GM21529 (cell line): ENCODE data around the gene DCUN1D2.
A peak's percentile ranks its signal among the peaks of the same experiment; 100 is the strongest.

ENCODE experiments used
- ATAC-seq: cut with Tn5 transposase; IDR thresholded peaks from one replicate; pipeline ENCODE4 v1.9.1; 2021; ENCODE audit not compliant: unreplicated experiment

DCUN1D2 gene

DNA sequence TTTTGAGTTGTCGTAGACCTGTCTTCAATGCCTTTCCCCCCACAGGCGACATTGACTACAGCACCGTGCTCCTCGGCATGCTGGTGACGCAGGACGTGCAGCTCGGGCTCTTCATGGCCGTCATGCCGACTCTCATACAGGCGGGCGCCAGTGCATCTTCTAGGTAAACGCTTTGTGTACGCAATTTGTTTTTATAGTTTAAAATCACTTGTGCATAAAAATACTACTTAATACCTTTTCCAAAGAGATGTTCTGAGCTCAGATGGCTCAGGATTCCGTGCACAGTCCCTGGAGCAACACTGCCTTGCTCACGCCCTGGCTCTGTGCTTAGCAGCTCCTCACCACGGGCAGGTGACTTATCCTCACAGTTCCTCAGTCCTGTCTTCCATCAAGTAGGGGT lies 30.1 kb upstream of the DCUN1D2 start:
- ATAC-seq, result no peak

DNA sequence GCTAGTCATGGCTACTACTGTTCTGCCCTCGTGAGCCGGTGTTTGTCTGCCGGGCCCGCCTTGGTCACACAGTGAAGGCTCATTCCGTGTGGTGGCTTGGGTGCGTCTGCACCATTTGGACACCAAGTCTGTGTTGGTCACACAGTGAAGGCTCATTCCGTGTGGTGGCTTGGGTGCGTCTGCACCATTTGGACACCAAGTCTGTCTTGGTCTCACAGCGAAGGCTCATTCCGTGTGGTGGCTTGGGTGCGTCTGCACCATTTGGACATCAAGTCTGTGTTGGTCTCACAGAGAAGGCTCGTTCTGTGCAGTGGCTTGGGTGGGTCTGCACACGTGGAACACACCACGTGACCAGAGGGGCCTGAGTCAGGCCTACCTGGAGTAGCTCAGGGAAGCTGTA lies 29.0 kb upstream of the DCUN1D2 start:
- no peak for ATAC-seq

DNA sequence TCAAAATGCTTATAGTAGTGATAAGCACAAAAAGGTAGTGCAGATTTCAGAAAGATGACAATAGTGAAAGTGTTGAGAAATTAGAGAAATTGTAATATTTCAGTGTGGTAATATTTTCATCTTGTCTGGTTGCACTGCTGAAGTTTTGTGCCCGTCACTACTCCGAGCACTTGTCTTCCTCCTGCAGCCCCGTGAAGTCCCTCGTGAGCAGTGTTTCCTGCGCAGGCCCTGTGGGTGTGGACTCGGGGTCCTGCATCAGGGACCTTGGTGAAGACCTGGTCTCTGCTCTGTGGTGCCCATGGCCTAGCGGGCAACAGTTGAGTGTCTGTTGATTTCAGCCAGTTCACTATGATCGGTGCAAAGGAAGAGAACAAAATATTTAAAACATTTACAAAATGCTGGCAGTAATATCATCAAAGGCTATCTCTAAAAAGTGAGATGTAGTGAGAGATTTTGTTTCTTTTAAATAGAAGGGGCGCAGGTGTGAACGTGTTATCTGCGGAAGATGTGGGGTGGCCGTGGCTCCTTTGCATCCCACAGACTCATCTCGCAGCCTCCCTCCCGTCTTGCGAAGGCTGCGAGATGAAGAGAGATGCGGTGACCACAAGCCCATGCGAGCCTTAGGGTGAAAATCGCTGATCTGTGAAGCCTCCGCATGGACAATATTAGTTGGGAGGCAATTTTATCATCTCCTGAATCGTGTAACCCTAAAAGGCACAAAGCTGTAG lies 27.7 kb upstream of the DCUN1D2 start:
- ATAC-seq, result no peak

DNA sequence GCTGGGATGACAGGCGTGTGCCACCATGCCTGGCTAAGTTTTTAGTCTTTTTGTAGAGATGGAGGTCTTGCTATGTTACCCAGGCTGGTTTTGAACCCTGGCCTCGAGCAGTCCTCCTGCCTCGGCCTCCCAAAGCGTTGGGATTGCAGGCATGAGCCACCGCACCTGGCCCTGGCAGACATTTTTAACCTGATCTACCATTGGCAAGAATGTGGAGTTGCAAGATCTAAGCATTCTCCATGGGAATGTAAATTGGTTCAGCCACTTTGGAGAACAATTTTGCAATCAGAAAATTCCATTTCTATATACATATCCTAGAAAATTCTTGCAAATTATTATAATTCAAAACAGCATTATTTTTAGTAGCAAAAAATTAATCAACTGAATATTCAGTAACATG lies 24.3 kb upstream of the DCUN1D2 start:
- ATAC-seq, result no peak

DNA sequence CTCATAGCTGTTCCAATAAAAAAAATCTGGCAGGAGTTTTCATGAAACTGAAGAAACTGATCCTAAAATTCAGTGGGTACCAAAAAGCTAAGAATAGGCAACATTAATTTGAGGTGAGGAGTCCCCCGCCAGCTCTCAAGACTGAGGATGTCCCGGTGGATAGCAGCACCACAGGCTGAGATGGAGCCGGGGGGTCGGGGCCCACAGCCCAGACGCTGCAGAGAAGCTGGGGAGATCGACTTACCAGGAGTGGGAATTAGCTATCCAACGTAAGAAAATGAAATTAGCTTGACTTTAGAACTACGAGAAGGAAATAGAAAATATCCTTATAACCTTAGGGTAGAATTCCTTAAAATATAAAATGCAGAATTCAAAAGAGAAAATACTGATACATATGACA lies 23.2 kb upstream of the DCUN1D2 start:
- no peak for ATAC-seq

DNA sequence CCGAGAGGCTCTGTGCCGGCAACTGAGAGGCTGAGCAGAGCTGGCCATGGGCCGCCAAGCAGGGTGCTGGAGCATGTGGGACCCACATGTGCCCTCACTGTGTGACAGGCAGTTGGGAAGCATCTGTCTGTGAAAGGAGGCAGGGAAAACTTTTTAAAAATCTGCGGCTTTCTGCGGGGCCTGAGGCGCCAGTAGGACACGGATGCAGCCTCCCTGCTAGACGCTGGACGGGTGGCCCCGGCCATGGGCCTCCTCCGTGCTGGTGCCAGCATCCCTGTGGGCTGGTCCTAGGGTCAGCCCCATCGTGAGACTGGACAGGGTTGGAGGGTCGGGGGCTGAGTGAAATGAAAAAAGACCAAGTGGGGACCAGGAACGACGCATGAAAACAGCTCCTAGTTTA lies 20.9 kb upstream of the DCUN1D2 start:
- ATAC-seq, result no peak

DNA sequence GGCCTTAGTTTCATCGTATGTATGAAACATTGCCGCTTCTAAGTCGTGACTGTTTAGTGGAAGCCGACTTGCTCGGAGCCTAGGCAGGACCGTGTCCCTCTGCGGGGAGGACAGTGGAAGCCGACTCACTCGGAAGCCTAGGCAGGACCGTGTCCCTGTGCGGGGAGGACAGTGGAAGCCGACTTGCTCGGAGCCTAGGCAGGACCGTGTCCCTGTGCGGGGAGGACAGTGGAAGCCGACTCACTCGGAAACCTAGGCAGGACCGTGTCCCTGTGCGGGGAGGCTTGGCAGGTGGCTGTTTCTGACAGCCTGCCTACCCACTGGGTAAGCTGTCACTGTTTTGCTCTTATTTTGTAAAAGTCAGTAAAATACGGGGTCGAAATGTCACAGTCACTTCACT lies 20.4 kb upstream of the DCUN1D2 start:
- ATAC-seq, result no peak

DNA sequence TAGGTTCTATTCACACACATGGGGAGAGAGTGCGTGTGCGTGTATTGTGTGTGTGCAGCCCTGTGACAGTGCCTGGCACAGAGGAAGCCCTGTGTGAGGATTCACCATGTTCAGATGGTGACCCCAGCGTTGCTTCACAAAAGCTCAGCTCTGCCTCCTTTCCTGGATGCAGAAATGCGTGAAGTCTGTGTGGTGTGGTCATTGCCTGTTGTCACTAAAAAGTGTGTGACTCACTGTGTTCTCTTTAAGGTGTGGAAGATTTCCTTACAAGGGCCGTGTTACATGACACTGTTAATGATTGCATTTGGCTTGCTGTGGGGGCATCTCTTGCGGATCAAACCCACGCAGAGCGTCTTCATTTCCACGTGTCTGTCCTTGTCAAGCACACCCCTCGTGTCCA lies 19.5 kb upstream of the DCUN1D2 start:
- ATAC-seq, result no peak

DNA sequence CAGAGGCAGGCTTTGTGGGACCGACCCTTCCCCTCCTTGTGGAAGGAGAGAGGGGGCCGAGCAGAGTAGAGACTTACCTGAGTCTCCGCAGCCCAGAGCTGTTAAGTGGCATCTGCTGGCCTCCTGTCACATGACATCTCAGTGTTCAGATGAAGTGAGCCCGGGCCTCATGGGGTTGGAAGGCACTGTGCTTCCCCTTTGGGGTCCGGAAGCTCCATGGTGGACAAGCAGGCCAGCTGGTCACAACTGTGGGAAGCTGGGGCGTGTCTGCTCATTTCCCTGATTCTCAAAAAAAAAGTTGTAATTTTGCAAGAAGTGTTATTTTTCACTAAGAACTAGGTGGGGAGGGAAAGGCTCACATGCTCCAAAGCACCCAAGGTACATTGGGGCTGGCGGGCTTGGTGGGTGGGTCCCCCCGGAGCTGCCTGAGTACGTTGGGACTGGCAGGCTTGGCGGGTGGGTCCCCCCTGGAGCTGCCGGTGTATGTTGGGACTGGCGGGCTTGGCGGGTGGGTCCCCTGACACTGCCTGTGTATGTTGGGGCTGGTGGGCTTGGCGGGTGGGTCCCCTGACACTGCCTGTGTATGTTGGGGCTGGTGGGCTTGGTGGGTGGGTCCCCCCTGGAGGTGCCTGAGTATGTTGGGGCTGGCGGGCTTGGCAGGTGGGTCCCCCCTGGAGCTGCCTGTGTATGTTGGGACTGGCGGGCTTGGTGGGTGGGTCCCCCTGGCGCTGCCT lies 18.2 kb upstream of the DCUN1D2 start:
- no peak for ATAC-seq

DNA sequence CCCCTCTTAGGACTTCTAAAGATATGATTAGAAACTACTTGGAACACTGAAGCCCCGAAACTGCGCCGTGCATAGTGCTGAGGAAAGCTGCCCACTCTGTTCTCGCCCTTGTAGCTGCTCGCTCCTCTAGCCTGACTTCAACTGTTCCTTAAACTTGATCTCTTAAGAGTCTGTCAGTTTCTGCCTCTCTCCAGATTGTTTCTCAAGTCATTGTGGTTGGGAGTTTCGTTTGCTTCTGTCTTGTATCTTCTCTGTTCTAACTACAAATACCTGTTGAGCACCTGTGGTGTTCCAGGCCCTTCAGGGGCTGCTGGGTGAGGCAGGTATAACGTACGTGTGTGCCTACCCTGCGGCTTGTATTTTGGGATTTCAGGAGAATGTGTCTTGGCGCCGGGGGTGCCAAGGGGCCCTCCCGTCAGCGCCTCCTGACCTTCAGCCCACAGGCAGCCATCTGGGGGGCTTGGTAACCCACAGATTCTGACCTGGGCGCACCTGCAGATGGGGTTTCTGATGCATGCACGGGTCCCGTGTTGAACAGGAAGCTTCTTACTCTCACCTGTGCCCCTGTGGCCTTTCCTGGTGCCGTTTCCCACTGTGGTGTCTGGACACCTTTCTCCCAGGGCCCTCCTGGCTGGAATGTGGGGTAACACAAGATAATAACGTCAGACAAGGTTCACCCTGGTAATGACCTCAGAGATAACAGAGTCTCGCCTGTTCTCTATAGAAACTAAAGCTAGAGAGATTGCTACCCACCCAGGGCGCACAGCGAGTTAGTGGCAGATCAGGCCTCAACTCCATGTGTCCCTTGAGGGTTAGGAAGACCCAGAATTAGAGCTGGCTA lies 17.2 kb upstream of the DCUN1D2 start:
- ATAC-seq, result no peak

DNA sequence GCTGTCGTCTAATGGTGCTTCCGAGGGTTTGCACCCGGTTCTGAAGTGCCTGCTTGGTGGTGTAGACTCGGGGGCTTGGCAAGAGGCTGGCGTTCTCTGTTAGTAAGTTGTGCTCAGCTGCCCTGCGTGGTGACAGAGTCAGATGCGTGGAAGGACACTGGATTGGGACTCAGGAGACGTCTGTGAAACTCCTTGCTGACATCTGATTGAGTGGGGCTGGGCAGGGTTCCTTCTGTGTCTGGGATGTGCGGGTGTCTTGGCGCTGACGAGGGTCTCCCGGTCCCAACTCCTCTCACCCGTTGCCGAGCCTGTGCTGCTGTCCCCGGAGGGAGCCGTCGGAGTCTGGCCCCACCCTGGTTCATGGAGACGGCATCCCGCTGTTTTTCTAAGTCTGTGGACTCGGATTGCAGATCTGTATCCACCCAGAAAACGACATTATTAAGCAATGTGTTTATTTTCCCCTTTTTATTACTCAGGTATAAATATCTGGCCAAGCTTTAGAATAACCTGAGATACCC lies 16.4 kb upstream of the DCUN1D2 start:
- ATAC-seq, result no peak

DNA sequence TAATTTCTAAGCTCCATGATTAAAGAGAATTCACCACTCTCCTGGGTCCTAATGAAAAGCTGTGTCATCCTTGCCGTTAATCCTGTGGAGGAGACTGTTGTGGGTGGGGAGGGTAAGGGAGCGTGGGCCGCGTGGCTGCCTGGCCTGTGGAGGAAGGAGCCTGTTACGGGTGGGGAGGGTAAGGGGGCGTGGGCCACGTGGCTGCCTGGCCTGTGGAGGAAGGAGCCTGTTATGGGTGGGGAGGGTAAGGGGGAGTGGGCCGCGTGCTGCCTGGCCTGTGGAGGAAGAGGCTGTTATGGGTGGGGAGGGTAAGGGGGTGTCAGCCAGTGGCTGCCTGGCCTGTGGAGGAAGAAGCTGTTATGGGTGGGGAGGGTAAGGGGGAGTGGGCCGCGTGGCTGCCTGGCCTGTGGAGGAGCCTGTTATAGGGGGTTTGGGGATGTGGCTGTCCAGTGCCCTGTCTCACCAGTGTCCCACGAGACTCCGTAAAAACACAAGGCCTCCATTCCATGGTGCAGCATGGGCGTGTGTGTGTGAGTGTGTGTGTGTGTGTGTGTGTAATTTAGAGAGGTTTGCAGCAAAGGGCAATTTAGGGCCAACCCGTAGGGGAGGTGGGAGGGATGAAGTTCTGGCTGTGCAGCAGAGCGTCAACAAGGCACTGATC lies 15.6 kb upstream of the DCUN1D2 start:
- ATAC-seq, result no peak

DNA sequence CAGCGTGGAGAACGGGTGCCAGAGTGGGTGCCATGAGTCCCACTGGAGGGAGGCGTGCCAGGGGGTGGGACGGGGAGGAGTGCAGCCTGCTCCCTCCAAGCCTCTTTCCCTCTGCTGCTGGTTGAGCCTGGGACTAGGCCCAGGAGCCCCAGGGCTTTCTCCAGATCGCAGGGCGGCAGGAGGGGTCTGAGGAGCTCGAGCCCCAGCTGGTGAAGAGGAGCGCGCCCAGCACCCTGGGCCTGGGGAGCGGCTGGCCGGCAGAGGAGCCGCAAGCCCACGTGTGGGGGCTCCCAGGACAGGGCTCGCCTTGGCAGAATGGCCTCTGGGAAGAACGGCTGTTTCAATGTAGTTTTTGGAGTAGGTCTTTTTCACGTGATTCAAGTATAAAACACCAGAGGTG lies 12.2 kb upstream of the DCUN1D2 start:
- ATAC-seq, result no peak

DNA sequence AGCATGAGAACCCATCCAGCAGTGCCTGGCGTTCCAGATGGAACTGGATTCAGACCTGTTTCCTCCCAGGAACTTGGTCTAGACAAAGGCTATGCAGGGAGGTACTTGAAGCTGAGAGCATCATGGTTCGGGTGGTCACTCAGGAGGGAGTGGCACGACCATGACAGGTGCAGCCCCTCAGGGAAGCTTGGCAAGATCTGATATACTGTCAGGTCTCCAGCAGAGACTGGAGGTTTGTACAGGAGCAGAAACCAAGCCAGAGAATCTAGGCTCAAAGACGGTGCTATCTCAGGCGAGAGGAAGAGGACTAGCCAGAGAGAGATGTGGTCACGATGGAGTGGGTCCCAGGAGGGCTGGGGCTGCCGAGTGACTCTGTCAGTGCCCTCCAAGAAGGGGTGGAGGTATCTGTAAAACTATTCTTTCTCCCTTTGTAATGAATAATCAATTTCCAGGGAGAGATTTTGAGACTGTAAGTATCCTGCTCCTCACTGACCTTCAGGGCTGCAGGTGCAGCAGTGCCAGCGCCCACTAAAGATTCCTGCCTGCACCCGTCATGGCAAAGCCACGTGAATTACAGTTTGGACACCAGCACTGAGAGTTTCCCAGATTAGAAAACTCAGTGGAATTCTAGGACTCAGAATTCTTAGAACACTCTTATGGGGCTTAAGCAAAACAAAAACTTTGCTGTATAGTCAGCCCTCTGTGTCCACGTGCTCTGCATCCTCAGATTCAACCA lies 10.2 kb upstream of the DCUN1D2 start:
- no peak for ATAC-seq

DNA sequence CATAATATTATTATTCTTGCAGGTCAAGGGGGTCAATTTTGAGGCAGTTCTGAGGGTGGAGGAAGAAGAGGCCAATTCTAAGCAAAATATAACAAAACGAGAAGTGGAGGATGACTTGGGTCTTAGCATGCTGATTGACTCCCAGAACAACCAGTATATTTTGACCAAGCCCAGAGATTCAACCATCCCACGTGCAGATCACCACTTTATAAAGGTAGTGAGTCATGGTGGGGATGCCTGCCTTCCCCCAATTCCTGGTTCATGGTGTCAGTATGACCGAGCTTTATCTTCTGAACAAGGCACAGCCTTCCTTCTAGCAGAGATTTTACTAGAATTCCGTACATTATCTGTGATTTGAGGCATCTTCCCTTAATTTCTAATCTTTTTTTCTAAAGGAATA lies 9.4 kb upstream of the DCUN1D2 start:
- no peak for ATAC-seq

DNA sequence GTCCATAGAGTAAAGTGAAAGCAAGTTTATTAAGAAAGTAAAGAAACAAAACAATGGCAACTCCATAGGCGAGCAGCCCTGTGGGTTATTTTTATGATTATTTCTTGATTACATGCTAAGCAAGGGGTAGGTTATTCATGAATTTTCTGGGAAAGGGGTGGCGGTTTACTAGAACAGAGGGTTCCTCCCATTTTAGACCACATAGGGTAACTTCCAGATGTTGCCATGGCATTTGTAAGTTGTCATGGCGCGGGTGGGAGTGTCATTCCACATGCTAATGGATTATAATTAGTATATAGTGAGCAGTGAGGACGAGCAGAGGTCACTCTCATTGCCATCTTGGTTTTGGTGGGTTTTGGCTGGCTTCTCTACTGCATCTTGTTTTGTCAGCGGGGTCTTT lies 8.4 kb upstream of the DCUN1D2 start:
- no peak for ATAC-seq

DNA sequence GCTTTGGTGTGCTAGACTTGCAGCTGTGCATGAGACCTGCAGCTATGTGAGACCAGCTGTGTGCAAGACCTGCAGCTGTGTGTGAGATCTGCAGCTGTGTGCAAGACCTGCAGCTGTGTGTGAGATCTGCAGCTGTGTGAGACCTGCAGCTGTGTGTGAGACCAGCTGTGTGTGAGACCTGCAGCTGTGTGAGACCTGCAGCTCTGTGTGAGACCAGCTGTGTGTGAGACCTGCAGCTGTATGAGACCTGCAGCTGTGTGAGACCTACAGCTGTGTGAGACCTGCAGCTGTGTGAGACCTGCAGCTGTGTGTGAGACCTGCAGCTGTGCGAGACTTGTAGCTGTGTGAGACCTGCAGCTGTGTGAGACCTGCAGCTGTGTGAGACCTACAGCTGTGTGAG lies 6.7 kb upstream of the DCUN1D2 start:
- ATAC-seq, result no peak

DNA sequence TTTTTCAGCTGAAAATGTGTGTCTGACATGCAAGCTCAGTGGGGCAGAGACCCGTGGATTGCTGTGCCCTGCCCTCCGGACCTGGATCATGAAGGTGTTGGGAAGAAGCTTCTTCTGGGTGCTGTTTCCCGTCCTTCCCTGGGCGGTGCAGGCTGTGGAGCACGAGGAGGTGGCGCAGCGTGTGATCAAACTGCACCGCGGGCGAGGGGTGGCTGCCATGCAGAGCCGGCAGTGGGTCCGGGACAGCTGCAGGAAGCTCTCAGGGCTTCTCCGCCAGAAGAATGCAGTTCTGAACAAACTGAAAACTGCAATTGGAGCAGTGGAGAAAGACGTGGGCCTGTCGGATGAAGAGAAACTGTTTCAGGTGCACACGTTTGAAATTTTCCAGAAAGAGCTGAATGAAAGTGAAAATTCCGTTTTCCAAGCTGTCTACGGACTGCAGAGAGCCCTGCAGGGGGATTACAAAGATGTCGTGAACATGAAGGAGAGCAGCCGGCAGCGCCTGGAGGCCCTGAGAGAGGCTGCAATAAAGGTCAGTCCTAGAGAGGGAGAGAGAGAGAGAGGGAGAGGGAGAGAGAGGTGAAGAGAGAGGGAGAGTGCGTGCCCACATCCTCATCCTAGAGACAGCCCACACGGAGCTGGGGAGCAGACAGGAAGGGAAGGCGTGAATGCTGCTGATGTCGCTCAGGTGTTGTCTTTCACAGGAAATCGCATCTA lies 5.1 kb upstream of the DCUN1D2 start:
- no peak for ATAC-seq

DNA sequence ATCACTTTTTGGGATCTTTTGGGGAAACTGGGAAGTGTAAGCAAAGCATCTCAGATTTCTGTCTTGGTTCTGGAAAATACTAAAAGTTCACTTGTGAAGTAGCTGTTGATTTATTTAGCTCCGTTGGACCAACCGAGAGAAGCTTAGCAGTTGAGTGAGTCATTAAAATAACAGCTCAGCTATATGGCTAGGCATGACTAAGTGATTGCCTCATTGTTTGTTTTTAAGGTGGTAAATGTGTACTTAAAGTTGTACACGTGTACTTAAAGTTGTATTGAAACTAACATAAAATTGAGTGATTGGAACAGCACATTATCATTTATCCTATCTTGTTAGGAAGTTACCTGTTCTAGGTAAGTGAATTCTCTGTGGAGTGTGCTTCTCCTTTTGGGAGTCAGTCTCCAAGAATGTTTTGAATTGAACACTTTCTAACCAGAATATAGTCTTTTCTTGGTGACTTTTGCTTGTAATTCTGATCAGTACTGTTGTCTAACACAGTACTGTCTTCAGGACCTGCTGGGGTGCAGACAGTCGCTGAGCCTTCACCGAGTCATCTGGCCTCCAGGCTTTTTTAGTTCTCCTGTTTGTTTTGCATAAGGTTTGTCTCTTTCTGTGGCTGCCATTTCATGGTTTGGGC lies 2.9 kb upstream of the DCUN1D2 start:
- ATAC-seq, result peak; percentile 18
